ENCODE results near the gene TST. TPM values are rescaled to one million over a fixed set of nuclear protein-coding genes. Genes with fewer than 3 reads are reported as not detected.

The TST gene
- total and polyA plus RNA-seq, 2 donors (not counting 1 experiment from before 2014, with no cell fraction given), result 12.7 to 21.6 TPM

GRCh38 chr22:37057226-37057625, 38.0 kb upstream of the TST start:
- TF ChIP-seq CTCF (conservative IDR thresholded peaks at IDR 0.05 in 1 of 2, IDR thresholded peaks at IDR 0.05 in 1 of 2; ENCODE audit: low read depth in 1 of 2, low read length in 2 of 2), result no peak
- TF ChIP-seq EZH2 (IDR thresholded peaks at IDR 0.05; ENCODE audit: low read length, missing control alignments), result no peak
- H3K36me3 ChIP-seq (ENCODE audit: control insufficient read depth, insufficient read depth, low read length), result peaks cover 2% of the 10 kb centered on the region
- no peak for DNase-seq (ENCODE audit: low read depth in 2 of 2)

DNA sequence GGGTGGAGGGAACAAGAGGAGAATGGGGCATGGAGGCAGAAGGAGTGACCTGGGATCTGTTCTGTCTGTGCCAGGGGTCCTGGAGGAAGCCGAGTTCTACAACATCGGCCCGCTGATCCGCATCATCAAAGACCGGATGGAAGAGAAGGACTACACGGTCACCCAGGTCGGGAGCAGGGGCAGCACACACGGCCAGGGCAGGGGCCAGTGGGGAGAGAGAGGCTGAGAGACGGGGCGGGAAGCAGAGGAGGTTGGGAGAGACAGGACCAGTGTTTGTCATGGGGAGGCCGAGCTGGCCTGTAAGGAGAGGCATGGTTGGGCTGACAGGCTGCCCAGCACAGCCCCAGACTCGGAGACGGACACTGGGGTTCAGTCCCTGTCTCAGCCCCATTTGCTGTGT, 37.0 kb upstream of the TST start:
- Histone ChIP-seq H3K4me3 (replicated peaks in 1 of 4; ENCODE audit: control extremely low read depth in 1 of 4, insufficient read depth in 1 of 4, low read depth in 3 of 4, low read length in 4 of 4) (no peak overlapping the region), H3K79me2 (ENCODE audit: control insufficient read depth, insufficient read depth, low read length) (no peaks in the 10 kb centered on the region), H2AFZ (ENCODE audit: low read length) (no peak overlapping the region), H3K4me2 (ENCODE audit: extremely low read depth, insufficient read depth, low read length) (no peak overlapping the region), H4K20me1 (ENCODE audit: control insufficient read depth, extremely low read depth, insufficient read depth, low read length) (no peaks in the 10 kb centered on the region), H3K36me3 (ENCODE audit: control insufficient read depth, insufficient read depth, low read length) (peaks cover 2% of the 10 kb centered on the region), H3K27me3 (ENCODE audit: control insufficient read depth, insufficient read depth, low read length) (no peaks in the 10 kb centered on the region), H3K9me3 (ENCODE audit: control insufficient read depth, insufficient read depth, low read depth, low read length) (no peaks in the 10 kb centered on the region), H3K27ac (ENCODE audit: insufficient read depth, low read length) (no peak overlapping the region), H3K9ac (ENCODE audit: insufficient read depth, low read length) (no peak overlapping the region), H3K4me1 (ENCODE audit: control insufficient read depth, extremely low read depth, insufficient read depth, low read length) (peaks cover 4% of the 10 kb centered on the region)
- DNase-seq (ENCODE audit: low read depth in 2 of 2), result no peak
- TF ChIP-seq CTCF (conservative IDR thresholded peaks at IDR 0.05 in 1 of 2, IDR thresholded peaks at IDR 0.05 in 1 of 2; ENCODE audit: low read depth in 1 of 2, low read length in 2 of 2) (no peak), EZH2 (IDR thresholded peaks at IDR 0.05; ENCODE audit: low read length, missing control alignments) (no peak)

More at GRCh38 chr22:37057226-37057625, 38.0 kb upstream of the TST start:
- no peak overlapping the region for H3K4me2 ChIP-seq (ENCODE audit: extremely low read depth, insufficient read depth, low read length)
- H3K9me3 ChIP-seq (ENCODE audit: control insufficient read depth, insufficient read depth, low read depth, low read length), result no peaks in the 10 kb centered on the region
- no peaks in the 10 kb centered on the region for H3K79me2 ChIP-seq (ENCODE audit: control insufficient read depth, insufficient read depth, low read length)
- no peak overlapping the region for H3K9ac ChIP-seq (ENCODE audit: insufficient read depth, low read length)
- H3K27me3 ChIP-seq (ENCODE audit: control insufficient read depth, insufficient read depth, low read length), result no peaks in the 10 kb centered on the region
- H3K4me1 ChIP-seq (ENCODE audit: control insufficient read depth, extremely low read depth, insufficient read depth, low read length), result peaks cover 4% of the 10 kb centered on the region
- no peak overlapping the region for H3K4me3 ChIP-seq (replicated peaks in 1 of 4; ENCODE audit: control extremely low read depth in 1 of 4, insufficient read depth in 1 of 4, low read depth in 3 of 4, low read length in 4 of 4)
- H4K20me1 ChIP-seq (ENCODE audit: control insufficient read depth, extremely low read depth, insufficient read depth, low read length), result no peaks in the 10 kb centered on the region
- H2AFZ ChIP-seq (ENCODE audit: low read length), result no peak overlapping the region
- H3K27ac ChIP-seq (ENCODE audit: insufficient read depth, low read length), result no peak overlapping the region

DNA sequence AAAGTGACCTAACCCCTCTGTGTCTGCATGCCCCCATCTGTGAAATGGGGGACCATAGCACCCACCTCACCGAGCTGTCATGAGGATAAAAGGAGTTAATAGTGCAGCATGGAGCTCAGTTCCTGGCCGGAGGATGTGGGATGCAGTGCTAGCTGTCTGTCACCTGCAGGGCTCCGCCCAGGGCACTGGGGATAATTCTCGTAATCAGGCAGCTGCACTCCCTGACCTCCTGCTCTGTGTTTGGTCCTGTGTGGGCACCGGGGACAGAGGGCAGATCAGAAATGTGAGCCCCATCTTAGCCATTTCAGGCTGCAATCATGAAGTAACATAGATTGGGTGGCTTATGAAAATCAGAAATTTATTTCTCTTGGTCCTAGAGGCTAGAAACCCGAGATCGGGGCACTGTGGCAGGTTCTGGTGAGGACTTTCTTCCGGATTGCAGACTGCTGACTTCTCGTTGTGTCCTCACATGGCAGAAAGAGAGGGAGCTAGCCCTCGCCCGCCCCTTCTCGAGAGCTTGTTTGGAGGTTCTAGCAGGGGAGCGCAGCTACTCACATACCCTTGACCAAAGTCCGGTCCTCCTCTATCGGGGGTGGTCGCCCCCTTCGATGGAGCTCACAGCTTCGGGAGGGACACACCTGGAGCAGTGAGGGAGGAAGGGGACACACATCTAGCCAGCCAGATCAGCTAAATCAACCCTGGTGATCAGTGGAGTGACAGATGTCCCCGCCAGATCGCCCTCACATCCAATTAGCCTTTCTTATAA, 35.5 kb upstream of the TST start:
- no peak for TF ChIP-seq CTCF (conservative IDR thresholded peaks at IDR 0.05 in 1 of 2, IDR thresholded peaks at IDR 0.05 in 1 of 2; ENCODE audit: low read depth in 1 of 2, low read length in 2 of 2)
- TF ChIP-seq EZH2 (IDR thresholded peaks at IDR 0.05; ENCODE audit: low read length, missing control alignments), result no peak
- Histone ChIP-seq H3K4me2 (ENCODE audit: extremely low read depth, insufficient read depth, low read length) (no peak overlapping the region), H2AFZ (ENCODE audit: low read length) (no peak overlapping the region), H3K79me2 (ENCODE audit: control insufficient read depth, insufficient read depth, low read length) (no peaks in the 10 kb centered on the region), H4K20me1 (ENCODE audit: control insufficient read depth, extremely low read depth, insufficient read depth, low read length) (no peaks in the 10 kb centered on the region), H3K9me3 (ENCODE audit: control insufficient read depth, insufficient read depth, low read depth, low read length) (no peaks in the 10 kb centered on the region), H3K9ac (ENCODE audit: insufficient read depth, low read length) (no peak overlapping the region), H3K4me1 (ENCODE audit: control insufficient read depth, extremely low read depth, insufficient read depth, low read length) (peaks cover 4% of the 10 kb centered on the region), H3K36me3 (ENCODE audit: control insufficient read depth, insufficient read depth, low read length) (peaks cover 2% of the 10 kb centered on the region), H3K27ac (ENCODE audit: insufficient read depth, low read length) (no peak overlapping the region), H3K4me3 (replicated peaks in 1 of 4; ENCODE audit: control extremely low read depth in 1 of 4, insufficient read depth in 1 of 4, low read depth in 3 of 4, low read length in 4 of 4) (no peak overlapping the region), H3K27me3 (ENCODE audit: control insufficient read depth, insufficient read depth, low read length) (no peaks in the 10 kb centered on the region)
- DNase-seq (ENCODE audit: low read depth in 2 of 2), result no peak

All from fibroblast of lung (primary cell).